NCI-H1092 (cell line): ENCODE results near the gene AMN.

ENCODE experiments used
- DNase-seq: peaks from one replicate; lab custom pipeline; 2025; lab: John Stamatoyannopoulos, UW

The AMN gene

GRCh38 chr14:102943979-102944378, 21.5 kb downstream of the AMN start:
- DNase-seq = no peak

GRCh38 chr14:102944448-102945330, 22.2 kb downstream of the AMN start:
- no peak for DNase-seq

GRCh38 chr14:102945346-102946130, 23.1 kb downstream of the AMN start:
- no peak for DNase-seq

- DNase-seq = no peak
These were observed 25.0 kb downstream of the AMN start for GRCh38 chr14:102947321-102948103.

- no peak for DNase-seq
These were observed 26.2 kb downstream of the AMN start for GRCh38 chr14:102948698-102949061.

- DNase-seq = no peak
These were observed 26.8 kb downstream of the AMN start for GRCh38 chr14:102949062-102949800.

- peak; percentile 88 for DNase-seq
These were observed 27.5 kb downstream of the AMN start for GRCh38 chr14:102949801-102950451.

- no peak for DNase-seq
These were observed 28.6 kb downstream of the AMN start for GRCh38 chr14:102951034-102951433.

- DNase-seq = no peak
These were observed 29.3 kb downstream of the AMN start for GRCh38 chr14:102951799-102952198.

GRCh38 chr14:102952276-102952675, 29.8 kb downstream of the AMN start:
- DNase-seq = no peak

GRCh38 chr14:102953100-102953499, 30.6 kb downstream of the AMN start:
- DNase-seq = no peak

- DNase-seq = no peak
These were observed 31.8 kb downstream of the AMN start for GRCh38 chr14:102954081-102954789.

- no peak for DNase-seq
These were observed 33.4 kb downstream of the AMN start for GRCh38 chr14:102955636-102956408.

- no peak for DNase-seq
These were observed 34.8 kb downstream of the AMN start for GRCh38 chr14:102957222-102957621.

- DNase-seq = no peak
These were observed 36.0 kb downstream of the AMN start for GRCh38 chr14:102958461-102958860.

GRCh38 chr14:102962111-102962627, 39.7 kb downstream of the AMN start:
- no peak for DNase-seq

- DNase-seq = no peak
These were observed 41.8 kb downstream of the AMN start for GRCh38 chr14:102964152-102964730.

GRCh38 chr14:102965282-102965681, 42.8 kb downstream of the AMN start:
- no peak for DNase-seq
